Measurements from ENCODE around the gene CLEC2L.

CLEC2L gene

GRCh38 chr7:139594090-139594489, 70.6 kb downstream of the CLEC2L start:
- TF ChIP-seq TAF1 (IDR thresholded peaks at IDR 0.05; ENCODE audit: low read depth) (no peak), ZBTB7A (IDR thresholded peaks at IDR 0.05; ENCODE audit: low read depth) (no peak), NFIC (IDR thresholded peaks at IDR 0.05) (no peak), RAD21 (IDR thresholded peaks at IDR 0.05; ENCODE audit: low read depth) (no peak), EGR1 (IDR thresholded peaks at IDR 0.05) (no peak), YY1 (IDR thresholded peaks at IDR 0.05; ENCODE audit: low read depth) (no peak), TEAD4 (IDR thresholded peaks at IDR 0.05) (no peak), CEBPB (IDR thresholded peaks at IDR 0.05) (no peak), EP300 (IDR thresholded peaks at IDR 0.05; ENCODE audit: borderline replicate concordance) (no peak), USF1 (IDR thresholded peaks at IDR 0.05) (no peak), CREB1 (IDR thresholded peaks at IDR 0.05; ENCODE audit: low read depth) (no peak), FOXM1 (IDR thresholded peaks at IDR 0.05; ENCODE audit: borderline replicate concordance, low read depth) (no peak), REST (IDR thresholded peaks at IDR 0.05; ENCODE audit: low read depth) (no peak), TCF12 (IDR thresholded peaks at IDR 0.05; ENCODE audit: low read depth) (no peak)
- TF ChIP-seq, protein P1, sequence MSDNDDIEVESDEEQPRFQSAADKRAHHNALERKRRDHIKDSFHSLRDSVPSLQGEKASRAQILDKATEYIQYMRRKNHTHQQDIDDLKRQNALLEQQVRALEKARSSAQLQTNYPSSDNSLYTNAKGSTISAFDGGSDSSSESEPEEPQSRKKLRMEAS (IDR thresholded peaks at IDR 0.05): no peak

Measured in Ishikawa (cell line).